GM20000 (cell line): Measurements from ENCODE around the gene CBR3.

Experiments used
- DNase-seq: peaks from one replicate; pipeline ENCODE4 v3.0.0; 2012; ENCODE audit warnings: low spot score
- CTCF ChIP-seq: IDR thresholded peaks from 2 replicates; pipeline ENCODE4 v1.5.1; 2012; ENCODE audit warnings: mild to moderate bottlenecking, control low read depth; ENCODE audit errors: extremely low read depth, missing control alignments

The CBR3 gene

GRCh38 chr21:36166705-36167104 is 31.8 kb downstream of the CBR3 start:
- no peak for TF ChIP-seq CTCF
- no peak for DNase-seq

- no peak for DNase-seq
- TF ChIP-seq CTCF: no peak
Observed at GRCh38 chr21:36167541-36167940, 32.7 kb downstream of the CBR3 start.

- no peak for TF ChIP-seq CTCF
- DNase-seq: no peak
Observed at GRCh38 chr21:36169470-36170128, 34.7 kb downstream of the CBR3 start.

GRCh38 chr21:36170823-36171222 is 35.9 kb downstream of the CBR3 start:
- DNase-seq: no peak
- no peak for TF ChIP-seq CTCF

- no peak for DNase-seq
Observed at GRCh38 chr21:36171336-36171735, 36.5 kb downstream of the CBR3 start.

GRCh38 chr21:36171741-36172331 is 37.0 kb downstream of the CBR3 start:
- no peak for TF ChIP-seq CTCF
- no peak for DNase-seq

More at GRCh38 chr21:36171336-36171735, 36.5 kb downstream of the CBR3 start:
- TF ChIP-seq CTCF: no peak

GRCh38 chr21:36174780-36175179 is 39.9 kb downstream of the CBR3 start:
- no peak for DNase-seq
- TF ChIP-seq CTCF: no peak
